ENCODE results near the gene PCID2. TPM values are rescaled to one million over a fixed set of nuclear protein-coding genes. Genes with fewer than 3 reads are reported as not detected.

The PCID2 gene
- total RNA-seq, 1 donor from 2014 or later, result 99.6 TPM

- no peak for TF ChIP-seq EZH2 (IDR thresholded peaks at IDR 0.05)
- TF ChIP-seq EZH2phosphoT487 (IDR thresholded peaks at IDR 0.05), result no peak
- TF ChIP-seq CTCF (IDR thresholded peaks at IDR 0.05), result no peak
- Histone ChIP-seq H3F3A (ENCODE audit: low read depth) (peaks cover 17% of the 10 kb centered on the region), H3K27ac (no peak overlapping the region), H3K4me3 (no peak overlapping the region), H3K4me2 (no peak overlapping the region), H3K4me1 (peaks cover 12% of the 10 kb centered on the region), H2AFZ (replicated peaks) (no peak overlapping the region), H4K20me1 (ENCODE audit: low read depth) (peaks cover 15% of the 10 kb centered on the region), H3K27me3 (no peaks in the 10 kb centered on the region), H3K79me2 (ENCODE audit: low read depth) (no peaks in the 10 kb centered on the region), H3K9ac (no peak overlapping the region), H3K36me3 (peaks cover 6% of the 10 kb centered on the region), H3K9me3 (ENCODE audit: low read depth) (no peaks in the 10 kb centered on the region)
- no peak for DNase-seq (ENCODE audit: low spot score)
- no peaks in the 10 kb centered on the region for H3K9me3 Mint-ChIP-seq
- H3K36me3 Mint-ChIP-seq, result peaks cover 38% of the 10 kb centered on the region
- H3K27ac Mint-ChIP-seq, result no peak overlapping the region
- H3K4me1 Mint-ChIP-seq, result peaks cover 15% of the 10 kb centered on the region
- no peaks in the 10 kb centered on the region for H3K27me3 Mint-ChIP-seq (ENCODE audit: insufficient read depth, low read depth)
- no peak overlapping the region for H3K4me3 Mint-ChIP-seq
These were observed 23.7 kb downstream of the PCID2 start for GRCh38 chr13:113184568-113185440.

GRCh38 chr13:113183450-113184129 lies 24.9 kb downstream of the PCID2 start:
- no peaks in the 10 kb centered on the region for H3K27me3 ChIP-seq
- no peak overlapping the region for H3K4me3 ChIP-seq
- H3K4me1 ChIP-seq, result peaks cover 24% of the 10 kb centered on the region
- no peak for DNase-seq (ENCODE audit: low spot score)
- no peak overlapping the region for H3K4me2 ChIP-seq
- no peak overlapping the region for H3K9ac ChIP-seq
- H3K9me3 ChIP-seq (ENCODE audit: low read depth), result no peaks in the 10 kb centered on the region
- Mint-ChIP-seq H3K9me3 (no peaks in the 10 kb centered on the region), H3K27me3 (ENCODE audit: insufficient read depth, low read depth) (peaks cover 2% of the 10 kb centered on the region), H3K27ac (no peak overlapping the region), H3K4me1 (peaks cover 27% of the 10 kb centered on the region), H3K36me3 (peaks cover 37% of the 10 kb centered on the region), H3K4me3 (no peak overlapping the region)
- H3F3A ChIP-seq (ENCODE audit: low read depth), result peaks cover 29% of the 10 kb centered on the region
- H3K79me2 ChIP-seq (ENCODE audit: low read depth), result no peaks in the 10 kb centered on the region
- peaks cover 4% of the 10 kb centered on the region for H3K36me3 ChIP-seq
- TF ChIP-seq EZH2phosphoT487 (IDR thresholded peaks at IDR 0.05), result no peak
- no peak for TF ChIP-seq EZH2 (IDR thresholded peaks at IDR 0.05)
- no peak for TF ChIP-seq CTCF (IDR thresholded peaks at IDR 0.05)
- no peak overlapping the region for H2AFZ ChIP-seq (replicated peaks)
- H3K27ac ChIP-seq, result no peak overlapping the region
- peaks cover 27% of the 10 kb centered on the region for H4K20me1 ChIP-seq (ENCODE audit: low read depth)

- Mint-ChIP-seq H3K27me3 (ENCODE audit: insufficient read depth, low read depth) (peaks cover 2% of the 10 kb centered on the region), H3K27ac (no peak overlapping the region), H3K36me3 (peaks cover 33% of the 10 kb centered on the region), H3K4me1 (peaks cover 35% of the 10 kb centered on the region), H3K4me3 (no peak overlapping the region), H3K9me3 (no peaks in the 10 kb centered on the region)
- Histone ChIP-seq H4K20me1 (ENCODE audit: low read depth) (peaks cover 28% of the 10 kb centered on the region), H3K4me3 (no peak overlapping the region), H3K9ac (no peak overlapping the region), H3K9me3 (ENCODE audit: low read depth) (no peaks in the 10 kb centered on the region), H3K27ac (no peak overlapping the region), H3K27me3 (no peaks in the 10 kb centered on the region), H3K79me2 (ENCODE audit: low read depth) (no peaks in the 10 kb centered on the region), H3K36me3 (peaks cover 10% of the 10 kb centered on the region), H3K4me1 (peaks cover 36% of the 10 kb centered on the region), H3K4me2 (no peak overlapping the region), H3F3A (ENCODE audit: low read depth) (peaks cover 35% of the 10 kb centered on the region), H2AFZ (replicated peaks) (no peak overlapping the region)
- TF ChIP-seq EZH2 (IDR thresholded peaks at IDR 0.05) (no peak), CTCF (IDR thresholded peaks at IDR 0.05) (no peak), EZH2phosphoT487 (IDR thresholded peaks at IDR 0.05) (no peak)
- DNase-seq (ENCODE audit: low spot score), result no peak
These were observed 26.4 kb downstream of the PCID2 start for GRCh38 chr13:113182046-113182445.
